Upper lobe of left lung (tissue), 6 donors: ENCODE data around the gene TIMP2. TPM values are rescaled to one million over a fixed set of nuclear protein-coding genes. Genes with fewer than 3 reads are reported as not detected.

Source experiments
- ATAC-seq, 2 donors: fragments of 200-7000 bp; cut with Tn5 transposase; one replicate each; pipeline ENCODE4 v1.9.1; 2022; ENCODE audit warnings: mild to moderate bottlenecking in 2 of 2, moderate library complexity in 2 of 2; ENCODE audit not compliant: low FRiP score in 2 of 2
- DNase-seq, 2 donors: peaks; one replicate each; pipeline ENCODE4 v3.0.0-alpha.2; 2019 to 2020
- H3K27ac ChIP-seq, 4 donors: fragments of 200-600 bp; sonication (generic); one replicate each; pipeline ENCODE4 v1.5.1; 2016 to 2019
- H3K27me3 ChIP-seq, 4 donors: fragments of 200-600 bp; sonication (generic); one replicate each; pipeline ENCODE4 v1.5.1; 2017 to 2019
- H3K36me3 ChIP-seq, 4 donors: fragments of 200-600 bp; sonication (generic); one replicate each; pipeline ENCODE4 v1.5.1; 2016 to 2019
- H3K4me1 ChIP-seq, 4 donors: fragments of 200-600 bp; sonication (generic); one replicate each; pipeline ENCODE4 v1.5.1; 2018 to 2019
- H3K4me3 ChIP-seq, 4 donors: fragments of 200-600 bp; sonication (generic); one replicate each; pipeline ENCODE4 v1.5.1; 2017 to 2019; ENCODE audit warnings: mild to moderate bottlenecking in 2 of 4, moderate library complexity in 1 of 4
- H3K9me3 ChIP-seq, 4 donors: fragments of 200-600 bp; sonication (generic); one replicate each; pipeline ENCODE4 v1.5.1; 2018 to 2019
- EP300 ChIP-seq, 4 donors: sonication (generic); formaldehyde crosslinking; IDR thresholded peaks; one replicate each; pipeline ENCODE4 v1.5.1; 2017; ENCODE audit warnings: antibody characterized with exemption in 4 of 4, control low read depth in 2 of 4
- POLR2A ChIP-seq, 4 donors: fragments of 450-650 bp; IDR thresholded peaks; one replicate each; pipeline ENCODE4 v1.5.1; 2016 to 2017; ENCODE audit warnings: antibody characterized with exemption in 4 of 4, mild to moderate bottlenecking in 2 of 4
- POLR2AphosphoS5 ChIP-seq, 2 donors: sonication (generic); formaldehyde crosslinking; IDR thresholded peaks; one replicate each; pipeline ENCODE4 v1.5.1; 2017; ENCODE audit warnings: antibody characterized with exemption in 2 of 2
- WGBS, 2 donors: methylation state at CpG; one replicate each; pipeline ENCODE4 v1.1.5; 2017 to 2018; 5-methylcytosine and 5-hydroxymethylcytosine counted together
- total RNA-seq, 6 donors: library from RNA; depleted of rRNA in 4 of 6; stranded (reverse); fragments of >200 nt in 4 of 6; gene quantifications; one replicate each; pipeline versions ENCODE4 v1.1.0 to v1.2.1, GENCODE V29; 2016 to 2021
- TF ChIP-seq, protein P1 (sequence below), 6 experiments: fragments of 450-650 bp in 4 of 6; fragments of 200-600 bp in 2 of 6; sonication (generic) in 2 of 6; IDR thresholded peaks; one replicate each; pipeline ENCODE4 v1.5.1; 2016 to 2019; ENCODE audit warnings: antibody characterized with exemption in 6 of 6
- donor health status: DM: no; HTN: no; CAD: no; lungs with moderate emphysema.
- donor health status: DM: no; HTN: yes; CAD: no; lungs with severe emphysema.

Gene TIMP2
- total RNA-seq = 100 to 1,000 TPM in 4 of 6 donors, 10 to 100 TPM in 2; 60.8 to 313 (median 145) TPM

DNA sequence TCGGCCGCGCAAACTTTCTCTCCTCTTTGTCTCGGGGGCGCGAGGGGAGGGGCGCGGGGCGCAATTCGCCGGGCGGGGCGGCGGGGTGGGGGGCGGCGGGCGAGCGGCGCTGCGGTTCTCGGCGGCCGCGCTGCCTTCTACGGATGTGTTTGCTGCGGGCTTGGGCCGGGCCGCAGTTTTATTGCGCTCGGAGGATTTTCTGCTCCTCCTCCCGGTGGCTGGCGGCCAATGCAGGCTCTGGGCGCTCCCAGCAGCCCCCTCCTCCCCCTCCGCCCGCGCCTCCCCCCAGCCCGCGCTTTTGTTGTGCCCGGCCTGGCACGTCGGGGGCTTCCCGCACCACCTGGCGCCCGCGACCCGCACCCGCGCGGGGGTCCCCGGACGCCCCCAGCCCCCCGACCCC is at the start of gene TIMP2:
Gene TIMP2 (minus strand): TSS at position 154 of the 400 bp plus-strand sequence. CDS start 299 bp downstream, outside the sequence.
- TF ChIP-seq POLR2A (IDR thresholded peaks at IDR 0.05) (peak in 2 of 4 donors; percentile 25 to 65), POLR2AphosphoS5 (IDR thresholded peaks at IDR 0.05) (peak; percentile 54 to 77), EP300 (IDR thresholded peaks at IDR 0.05) (no peak)
- TF ChIP-seq, protein P1, sequence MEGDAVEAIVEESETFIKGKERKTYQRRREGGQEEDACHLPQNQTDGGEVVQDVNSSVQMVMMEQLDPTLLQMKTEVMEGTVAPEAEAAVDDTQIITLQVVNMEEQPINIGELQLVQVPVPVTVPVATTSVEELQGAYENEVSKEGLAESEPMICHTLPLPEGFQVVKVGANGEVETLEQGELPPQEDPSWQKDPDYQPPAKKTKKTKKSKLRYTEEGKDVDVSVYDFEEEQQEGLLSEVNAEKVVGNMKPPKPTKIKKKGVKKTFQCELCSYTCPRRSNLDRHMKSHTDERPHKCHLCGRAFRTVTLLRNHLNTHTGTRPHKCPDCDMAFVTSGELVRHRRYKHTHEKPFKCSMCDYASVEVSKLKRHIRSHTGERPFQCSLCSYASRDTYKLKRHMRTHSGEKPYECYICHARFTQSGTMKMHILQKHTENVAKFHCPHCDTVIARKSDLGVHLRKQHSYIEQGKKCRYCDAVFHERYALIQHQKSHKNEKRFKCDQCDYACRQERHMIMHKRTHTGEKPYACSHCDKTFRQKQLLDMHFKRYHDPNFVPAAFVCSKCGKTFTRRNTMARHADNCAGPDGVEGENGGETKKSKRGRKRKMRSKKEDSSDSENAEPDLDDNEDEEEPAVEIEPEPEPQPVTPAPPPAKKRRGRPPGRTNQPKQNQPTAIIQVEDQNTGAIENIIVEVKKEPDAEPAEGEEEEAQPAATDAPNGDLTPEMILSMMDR (IDR thresholded peaks at IDR 0.05) = peak; percentile 18 to 40 (median 31)
- peaks cover 38 to 58% (median 45%) of the 10 kb centered on the region in 4 donors for H3K4me1 ChIP-seq
- 0% methylated on average over 1 to 12 of the region's 52 CpGs for WGBS, 2 donors

DNA sequence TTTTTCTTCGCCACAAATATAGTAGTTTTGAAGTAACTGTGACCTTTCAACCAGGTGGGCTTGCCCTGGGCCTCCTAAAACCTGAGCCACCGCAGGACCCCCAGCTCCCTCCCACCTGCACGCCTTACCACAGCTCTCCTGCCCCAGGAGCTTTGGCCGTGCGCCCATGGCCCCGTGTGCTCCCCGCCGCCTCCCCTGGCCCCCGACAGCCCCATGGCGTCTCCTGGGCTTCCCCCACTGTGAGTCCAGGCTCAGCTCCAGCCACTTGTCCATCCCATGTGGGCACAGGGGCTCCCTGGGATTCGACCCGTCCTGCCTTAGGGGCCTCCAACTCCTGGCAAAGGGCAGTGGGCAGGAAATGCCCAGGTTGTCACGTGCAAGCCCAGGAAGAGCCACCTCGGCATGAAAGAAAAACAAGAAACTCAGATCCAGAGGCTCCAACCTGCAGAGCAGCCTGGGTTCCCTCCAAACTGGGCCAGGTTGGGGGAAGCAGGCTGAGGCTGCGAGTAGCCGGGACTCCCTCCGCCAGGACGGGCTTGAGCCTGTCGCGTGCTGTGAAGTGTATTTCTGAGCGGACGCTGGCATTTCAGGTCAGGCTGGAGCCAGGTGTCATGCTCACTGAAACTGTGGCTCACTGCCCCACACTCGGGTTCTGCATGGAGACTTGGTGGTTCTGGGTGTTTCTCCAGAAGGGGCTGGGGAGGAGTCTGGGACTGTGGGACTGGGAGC is 48.8 kb upstream of the TIMP2 start:
- Histone ChIP-seq H3K27ac (peak overlapping the region in 3 of 4 donors; percentile 3 to 52 (median 51)), H3K4me1 (peaks cover 30 to 54% (median 48%) of the 10 kb centered on the region in 4 donors)

More for the DNA sequence above, at the start of gene TIMP2:
- no peaks in the 10 kb centered on the region for H3K9me3 ChIP-seq
- DNase-seq = peak; percentile 88 to 94
- H3K27me3 ChIP-seq = no peaks in the 10 kb centered on the region
- H3K36me3 ChIP-seq = no peaks in the 10 kb centered on the region
- H3K27ac ChIP-seq = peak within 1 kb of the TSS; percentile 89 to 95 (median 92)
- peak; percentile 58 to 90 for ATAC-seq
- peak within 1 kb of the TSS; percentile 62 to 81 (median 77) for H3K4me3 ChIP-seq

GRCh38 chr17:78973196-78973595 is 48.0 kb upstream of the TIMP2 start:
- Histone ChIP-seq H3K27ac (peak overlapping the region in 2 of 4 donors; percentile 3 to 52), H3K27me3 (no peaks in the 10 kb centered on the region), H3K4me1 (peaks cover 24 to 47% (median 41%) of the 10 kb centered on the region in 4 donors), H3K9me3 (no peaks in the 10 kb centered on the region), H3K4me3 (no peak overlapping the region), H3K36me3 (peaks cover 0 to 17% (median 5%) of the 10 kb centered on the region in 4 donors)
- 94% methylated on average over 8 of the region's 11 CpGs; no CpG with 5 or more reads in 1 of the 2 donors for WGBS, 2 donors
- TF ChIP-seq, protein P1 (IDR thresholded peaks at IDR 0.05) = no peak
- TF ChIP-seq POLR2AphosphoS5 (IDR thresholded peaks at IDR 0.05) (no peak), POLR2A (IDR thresholded peaks at IDR 0.05) (no peak), EP300 (IDR thresholded peaks at IDR 0.05) (no peak)
- ATAC-seq = no peak
- DNase-seq = no peak

More for the DNA sequence above, 48.8 kb upstream of the TIMP2 start:
- no peak for ATAC-seq
- DNase-seq = no peak
- Histone ChIP-seq H3K27me3 (no peaks in the 10 kb centered on the region), H3K4me3 (no peak overlapping the region), H3K36me3 (peaks cover 0 to 12% (median 5%) of the 10 kb centered on the region in 4 donors), H3K9me3 (no peaks in the 10 kb centered on the region)
- TF ChIP-seq POLR2A (IDR thresholded peaks at IDR 0.05) (no peak), EP300 (IDR thresholded peaks at IDR 0.05) (no peak), POLR2AphosphoS5 (IDR thresholded peaks at IDR 0.05) (no peak)
- TF ChIP-seq, protein P1 (IDR thresholded peaks at IDR 0.05) = no peak
- WGBS, 2 donors = 83 to 84% methylated on average over 21 to 23 of the region's 23 CpGs

DNA sequence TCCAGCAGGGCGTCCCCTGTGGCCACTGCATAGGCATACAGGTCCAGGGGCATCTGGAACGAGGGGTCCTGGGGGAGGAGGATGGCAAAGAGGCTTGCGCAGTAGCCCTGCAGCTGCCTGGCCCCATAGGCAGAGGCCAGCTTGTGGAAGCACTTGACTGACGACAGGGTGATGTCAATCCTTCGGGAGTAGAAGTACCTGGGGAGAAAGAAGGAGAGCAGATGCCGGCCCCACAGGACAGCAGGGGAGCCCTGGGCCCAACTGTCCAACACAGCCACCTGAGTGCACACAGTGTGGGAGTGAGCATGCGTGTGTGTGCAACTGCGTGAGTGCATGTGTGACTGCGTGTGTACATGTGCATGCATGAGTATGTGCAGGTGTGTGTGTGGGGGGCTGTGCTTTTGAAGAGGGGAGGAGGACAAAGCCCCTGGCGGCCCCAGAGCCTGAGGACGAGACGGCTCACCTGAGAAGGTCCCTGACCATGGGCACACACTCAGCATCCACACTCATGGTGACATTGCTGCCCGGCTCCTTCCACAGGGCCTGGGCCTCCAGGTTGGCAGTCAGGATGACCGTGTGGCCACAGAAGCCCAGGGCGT is 47.4 kb upstream of the TIMP2 start:
- WGBS, 2 donors = 90 to 92% methylated on average over 9 to 15 of the region's 15 CpGs
- no peaks in the 10 kb centered on the region for H3K27me3 ChIP-seq
- peaks cover 19 to 41% (median 35%) of the 10 kb centered on the region in 4 donors for H3K4me1 ChIP-seq
- peaks cover 0 to 19% (median 5%) of the 10 kb centered on the region in 4 donors for H3K36me3 ChIP-seq
- DNase-seq (no peak), ATAC-seq (no peak)
- H3K27ac ChIP-seq = peak overlapping the region in 1 of 4 donors; percentile 3
- no peak overlapping the region for H3K4me3 ChIP-seq
- no peaks in the 10 kb centered on the region for H3K9me3 ChIP-seq
- no peak for TF ChIP-seq POLR2A (IDR thresholded peaks at IDR 0.05)
- TF ChIP-seq POLR2AphosphoS5 (IDR thresholded peaks at IDR 0.05) = no peak
- TF ChIP-seq, protein P1 (IDR thresholded peaks at IDR 0.05) = no peak
- TF ChIP-seq EP300 (IDR thresholded peaks at IDR 0.05) = no peak
